GM12865 (cell line): ENCODE results near the gene ATXN7L1.
"Not testable (repeated sequence)": the region's sequence is repeated elsewhere in the genome, so short reads cannot be mapped to it uniquely, and the experiment has no call there.

Experiments used
- DNase-seq: peaks from one replicate; pipeline ENCODE4 v3.0.0; 2010; ENCODE audit warnings: low read depth
- H3K4me3 ChIP-seq: 2 replicates; pipeline ENCODE4 v1.5.1; 2011; ENCODE audit warnings: mild to moderate bottlenecking, low read depth, low read length, control low read depth
- TF ChIP-seq, protein P1 (sequence below): IDR thresholded peaks from 2 replicates; pipeline ENCODE4 v1.5.1; 2011; ENCODE audit warnings: low read length, control low read depth, low read depth, inconsistent platforms; ENCODE audit not compliant: insufficient read depth; ENCODE audit errors: missing control alignments

ATXN7L1 gene

DNA sequence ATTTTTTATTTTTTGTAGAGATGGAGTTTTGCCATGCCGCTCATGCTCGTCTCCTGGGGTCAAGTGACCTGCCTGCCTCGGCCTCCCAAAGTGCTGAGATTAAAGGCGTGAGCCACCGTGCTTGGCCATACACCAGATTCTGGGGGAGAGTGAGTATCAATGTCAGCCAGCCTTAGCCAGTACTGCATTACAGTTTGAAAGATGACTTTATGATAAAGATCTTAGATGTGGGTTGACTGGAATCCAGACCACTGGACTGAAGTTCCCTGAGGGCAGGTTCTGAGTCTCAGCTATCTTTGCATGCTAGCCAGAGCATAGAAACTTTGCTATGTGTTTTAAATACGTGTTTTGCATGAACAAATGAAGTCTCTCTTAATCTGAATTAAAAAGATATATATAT is 177.9 kb downstream of the ATXN7L1 start:
- TF ChIP-seq, protein P1, sequence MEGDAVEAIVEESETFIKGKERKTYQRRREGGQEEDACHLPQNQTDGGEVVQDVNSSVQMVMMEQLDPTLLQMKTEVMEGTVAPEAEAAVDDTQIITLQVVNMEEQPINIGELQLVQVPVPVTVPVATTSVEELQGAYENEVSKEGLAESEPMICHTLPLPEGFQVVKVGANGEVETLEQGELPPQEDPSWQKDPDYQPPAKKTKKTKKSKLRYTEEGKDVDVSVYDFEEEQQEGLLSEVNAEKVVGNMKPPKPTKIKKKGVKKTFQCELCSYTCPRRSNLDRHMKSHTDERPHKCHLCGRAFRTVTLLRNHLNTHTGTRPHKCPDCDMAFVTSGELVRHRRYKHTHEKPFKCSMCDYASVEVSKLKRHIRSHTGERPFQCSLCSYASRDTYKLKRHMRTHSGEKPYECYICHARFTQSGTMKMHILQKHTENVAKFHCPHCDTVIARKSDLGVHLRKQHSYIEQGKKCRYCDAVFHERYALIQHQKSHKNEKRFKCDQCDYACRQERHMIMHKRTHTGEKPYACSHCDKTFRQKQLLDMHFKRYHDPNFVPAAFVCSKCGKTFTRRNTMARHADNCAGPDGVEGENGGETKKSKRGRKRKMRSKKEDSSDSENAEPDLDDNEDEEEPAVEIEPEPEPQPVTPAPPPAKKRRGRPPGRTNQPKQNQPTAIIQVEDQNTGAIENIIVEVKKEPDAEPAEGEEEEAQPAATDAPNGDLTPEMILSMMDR: no peak
- no peak for DNase-seq
- no peak overlapping the region for H3K4me3 ChIP-seq

DNA sequence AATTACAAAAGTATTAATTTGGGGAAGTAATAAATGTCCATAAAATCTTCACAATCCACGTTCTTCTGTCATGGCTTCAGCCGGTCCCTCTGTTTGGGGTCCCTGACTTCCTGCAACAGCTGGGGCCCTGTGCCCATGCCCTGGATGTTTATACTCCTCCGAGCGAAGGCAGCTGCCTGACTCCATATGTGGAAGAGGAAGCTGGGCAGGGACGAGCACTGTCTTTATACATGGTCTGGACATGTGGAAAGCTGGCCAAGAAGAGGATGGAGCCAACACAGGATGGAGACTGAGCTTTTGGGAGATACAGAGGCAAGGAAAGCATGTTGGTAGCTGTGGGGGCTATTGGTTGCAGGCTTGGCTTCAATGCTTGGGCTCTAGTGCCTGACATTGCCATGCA is 178.6 kb downstream of the ATXN7L1 start:
- TF ChIP-seq, protein P1: no peak
- no peak overlapping the region for H3K4me3 ChIP-seq
- DNase-seq: no peak

DNA sequence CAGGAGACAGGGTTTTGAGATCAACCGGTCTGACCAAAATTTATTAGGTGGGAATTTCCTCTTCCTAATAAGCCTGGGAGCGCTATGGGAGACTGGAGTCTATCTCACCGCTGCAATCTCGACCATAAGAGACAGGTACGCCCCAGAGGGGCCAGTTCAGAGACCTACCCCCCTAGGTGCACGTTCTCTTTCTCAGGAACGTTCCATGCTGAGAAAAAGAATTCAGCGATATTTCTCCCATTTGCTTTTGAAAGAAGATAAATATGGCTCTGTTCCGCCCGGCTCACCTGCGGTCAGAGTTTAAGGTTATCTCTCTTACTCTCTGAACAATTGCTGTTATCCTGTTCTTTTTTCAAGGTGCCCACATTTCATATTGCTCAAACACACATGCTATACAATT is 179.2 kb downstream of the ATXN7L1 start:
- not testable (repeated sequence) for H3K4me3 ChIP-seq, DNase-seq

DNA sequence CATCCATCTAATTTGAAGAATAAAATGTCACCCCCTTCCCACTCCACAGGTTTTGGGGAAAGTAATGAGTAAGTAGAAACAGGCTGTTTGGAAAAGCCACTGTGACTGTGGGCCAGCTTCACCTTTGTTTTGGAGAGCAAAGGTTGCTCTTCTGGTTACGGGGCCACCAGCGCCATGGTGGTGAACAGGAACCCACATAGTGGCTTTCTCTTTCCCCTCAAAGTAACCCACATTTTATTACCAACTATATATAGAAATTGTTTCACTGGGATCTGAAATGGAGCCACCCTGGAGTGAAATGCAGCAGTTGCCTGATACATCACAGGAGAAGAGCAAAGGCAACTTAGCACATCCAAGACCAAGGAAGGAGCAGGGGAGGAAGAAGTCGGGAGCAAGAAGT is 182.8 kb downstream of the ATXN7L1 start:
- H3K4me3 ChIP-seq: no peak overlapping the region
- DNase-seq: no peak
- TF ChIP-seq, protein P1: no peak

DNA sequence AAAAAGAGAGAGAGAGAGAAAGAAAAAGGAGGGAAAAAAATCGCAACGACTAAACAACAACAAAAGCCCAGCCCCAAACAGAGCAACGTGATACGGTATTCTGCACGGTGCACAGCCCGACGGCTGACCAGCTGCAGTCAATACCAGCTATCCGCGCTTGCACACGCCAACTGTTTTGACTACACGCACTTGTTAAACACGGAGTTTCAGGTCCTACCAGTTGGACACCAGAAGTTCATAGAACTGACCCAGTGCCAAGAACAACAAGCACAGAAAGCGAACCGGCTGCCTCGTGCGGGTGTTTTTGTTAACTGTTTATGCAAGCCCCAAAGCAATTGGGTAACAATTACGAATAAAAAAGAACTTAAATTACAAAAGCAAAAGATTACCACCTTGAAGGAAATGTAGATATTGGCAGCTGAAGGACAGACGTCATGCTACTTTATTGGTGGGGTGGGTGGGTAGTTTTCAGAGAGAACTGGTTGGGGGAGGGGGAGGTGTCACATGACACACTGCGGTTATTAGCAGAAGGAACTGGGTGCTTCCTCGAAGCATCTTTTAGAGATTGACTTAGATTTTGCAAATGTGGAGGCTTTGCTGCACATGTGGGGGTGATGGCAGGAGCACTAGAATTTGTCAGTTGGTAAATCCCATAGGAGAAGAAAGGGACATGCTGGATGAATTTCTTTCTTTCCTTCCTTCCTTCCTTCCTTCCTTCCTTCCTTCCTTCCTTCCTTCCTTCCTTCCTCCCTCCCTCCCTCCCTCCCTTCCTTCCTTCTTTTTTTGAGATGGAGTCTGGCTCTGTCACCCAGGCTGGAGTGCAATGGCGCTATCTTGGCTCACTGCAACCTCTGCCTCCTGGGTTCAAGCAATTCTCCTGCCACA is 184.5 kb downstream of the ATXN7L1 start:
- peak overlapping the region; percentile 65 for H3K4me3 ChIP-seq
- TF ChIP-seq, protein P1: no peak
- DNase-seq: peak; percentile 60

DNA sequence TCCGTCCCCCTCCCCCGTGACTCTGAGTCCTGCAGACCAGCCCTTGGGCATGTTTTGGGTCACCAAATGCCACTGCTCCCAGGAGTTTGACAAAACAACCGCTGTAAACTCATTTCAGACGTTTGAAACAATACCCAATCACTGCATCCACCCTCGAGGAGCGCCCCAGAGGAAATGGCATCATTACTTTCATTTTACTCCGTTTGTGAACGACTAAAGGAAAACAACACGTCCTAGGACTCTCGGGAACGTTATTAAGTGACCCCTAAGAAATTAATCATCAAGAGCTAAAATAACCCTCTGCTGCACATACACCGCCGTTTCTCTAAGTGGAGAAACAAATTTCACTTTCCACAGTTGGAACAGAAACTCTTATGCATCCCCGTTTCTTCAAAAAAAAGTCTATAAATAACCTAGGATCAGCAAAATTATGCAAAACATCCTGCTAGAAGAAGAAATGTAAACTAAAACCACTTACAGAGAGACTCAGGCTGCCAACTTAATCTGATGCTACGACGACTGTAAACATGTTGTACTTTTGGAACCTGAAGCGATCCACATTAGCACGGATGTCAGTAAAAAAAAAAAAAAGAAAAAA is 185.2 kb downstream of the ATXN7L1 start:
- peak overlapping the region; percentile 65 for H3K4me3 ChIP-seq
- peak; percentile 43 for DNase-seq

DNA sequence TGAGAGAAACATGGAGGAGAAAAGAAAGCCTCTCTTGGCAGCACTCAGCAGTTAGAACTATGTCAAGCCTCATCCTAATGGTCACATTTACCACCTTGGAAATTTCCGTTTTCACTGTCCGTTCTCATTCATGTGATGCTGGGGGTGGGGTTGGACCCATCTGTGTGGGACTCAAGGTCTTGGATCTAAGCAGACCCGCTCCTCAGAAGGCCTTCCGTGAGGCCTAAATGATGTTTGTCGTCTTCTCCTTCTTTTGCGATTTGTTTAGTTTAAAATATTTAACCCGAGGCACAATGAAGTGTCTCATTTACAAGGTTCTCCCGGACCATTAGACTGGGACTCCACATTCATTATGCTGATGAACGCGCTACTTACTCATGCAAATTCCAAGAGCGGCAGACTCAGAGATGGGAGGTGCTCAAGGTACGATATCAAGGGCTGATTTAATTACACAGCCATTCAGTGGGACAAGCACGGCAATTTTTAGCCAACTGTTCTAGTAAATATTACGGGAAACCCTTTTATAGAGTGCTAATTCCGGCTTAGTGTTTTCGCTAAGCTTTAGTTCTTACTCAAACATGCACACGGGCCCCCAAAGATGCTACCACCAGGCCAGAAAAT is 186.0 kb downstream of the ATXN7L1 start:
- TF ChIP-seq, protein P1: no peak
- no peak overlapping the region for H3K4me3 ChIP-seq
- no peak for DNase-seq

More for the DNA sequence above, 185.2 kb downstream of the ATXN7L1 start:
- TF ChIP-seq, protein P1: no peak
